PFSK-1 (cell line): Measurements from ENCODE around the gene BAIAP3.

Experiments
- FOXP2 ChIP-seq: optimal IDR thresholded peaks from 2 replicates; pipeline ENCODE3; 2011; ENCODE audit warnings: borderline replicate concordance, control low read depth, inconsistent platforms; ENCODE audit not compliant: insufficient read depth; ENCODE audit errors: extremely low read length, extremely low read depth
- POLR2AphosphoS5 ChIP-seq: IDR thresholded peaks from 2 replicates; pipeline ENCODE4 v1.6.1; 2012; ENCODE audit warnings: low read depth, mild to moderate bottlenecking, control low read depth, low read length, moderate library complexity
- SIN3A ChIP-seq: IDR thresholded peaks from 2 replicates; pipeline ENCODE4 v1.6.1; 2012; ENCODE audit warnings: mild to moderate bottlenecking, low read length, moderate library complexity, borderline replicate concordance; ENCODE audit not compliant: insufficient read depth
- TAF1 ChIP-seq: IDR thresholded peaks from 2 replicates; pipeline ENCODE4 v1.6.1; 2012; ENCODE audit warnings: low read length, control low read depth, borderline replicate concordance; ENCODE audit not compliant: insufficient read depth
- TF ChIP-seq, protein P1 (sequence below), 2 experiments: IDR thresholded peaks; 2 replicates each; pipeline versions ENCODE4 v1.6.1 to v1.8.0; 2011 to 2012; ENCODE audit warnings: low read depth in 2 of 2, low read length in 2 of 2, control low read depth in 1 of 2, inconsistent platforms in 1 of 2, mild to moderate bottlenecking in 1 of 2, moderate library complexity in 1 of 2; ENCODE audit not compliant: insufficient read depth in 1 of 2

BAIAP3 gene

GRCh38 chr16:1377406-1378010, 44.1 kb downstream of the BAIAP3 start:
- TF ChIP-seq FOXP2 (no peak), TAF1 (no peak), SIN3A (no peak), POLR2AphosphoS5 (no peak)
- TF ChIP-seq, protein P1, sequence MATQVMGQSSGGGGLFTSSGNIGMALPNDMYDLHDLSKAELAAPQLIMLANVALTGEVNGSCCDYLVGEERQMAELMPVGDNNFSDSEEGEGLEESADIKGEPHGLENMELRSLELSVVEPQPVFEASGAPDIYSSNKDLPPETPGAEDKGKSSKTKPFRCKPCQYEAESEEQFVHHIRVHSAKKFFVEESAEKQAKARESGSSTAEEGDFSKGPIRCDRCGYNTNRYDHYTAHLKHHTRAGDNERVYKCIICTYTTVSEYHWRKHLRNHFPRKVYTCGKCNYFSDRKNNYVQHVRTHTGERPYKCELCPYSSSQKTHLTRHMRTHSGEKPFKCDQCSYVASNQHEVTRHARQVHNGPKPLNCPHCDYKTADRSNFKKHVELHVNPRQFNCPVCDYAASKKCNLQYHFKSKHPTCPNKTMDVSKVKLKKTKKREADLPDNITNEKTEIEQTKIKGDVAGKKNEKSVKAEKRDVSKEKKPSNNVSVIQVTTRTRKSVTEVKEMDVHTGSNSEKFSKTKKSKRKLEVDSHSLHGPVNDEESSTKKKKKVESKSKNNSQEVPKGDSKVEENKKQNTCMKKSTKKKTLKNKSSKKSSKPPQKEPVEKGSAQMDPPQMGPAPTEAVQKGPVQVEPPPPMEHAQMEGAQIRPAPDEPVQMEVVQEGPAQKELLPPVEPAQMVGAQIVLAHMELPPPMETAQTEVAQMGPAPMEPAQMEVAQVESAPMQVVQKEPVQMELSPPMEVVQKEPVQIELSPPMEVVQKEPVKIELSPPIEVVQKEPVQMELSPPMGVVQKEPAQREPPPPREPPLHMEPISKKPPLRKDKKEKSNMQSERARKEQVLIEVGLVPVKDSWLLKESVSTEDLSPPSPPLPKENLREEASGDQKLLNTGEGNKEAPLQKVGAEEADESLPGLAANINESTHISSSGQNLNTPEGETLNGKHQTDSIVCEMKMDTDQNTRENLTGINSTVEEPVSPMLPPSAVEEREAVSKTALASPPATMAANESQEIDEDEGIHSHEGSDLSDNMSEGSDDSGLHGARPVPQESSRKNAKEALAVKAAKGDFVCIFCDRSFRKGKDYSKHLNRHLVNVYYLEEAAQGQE (IDR thresholded peaks at IDR 0.05; ENCODE audit: insufficient read depth in 1 of 2, low read depth in 2 of 2, low read length in 2 of 2): no peak

GRCh38 chr16:1378087-1378803, 44.8 kb downstream of the BAIAP3 start:
- TF ChIP-seq POLR2AphosphoS5 (no peak), TAF1 (no peak), FOXP2 (no peak), SIN3A (no peak)
- TF ChIP-seq, protein P1 (IDR thresholded peaks at IDR 0.05; ENCODE audit: insufficient read depth in 1 of 2, low read depth in 2 of 2, low read length in 2 of 2): no peak

GRCh38 chr16:1378804-1379303, 45.4 kb downstream of the BAIAP3 start:
- TF ChIP-seq SIN3A: no peak
- TF ChIP-seq POLR2AphosphoS5: no peak
- TF ChIP-seq FOXP2: no peak
- TF ChIP-seq, protein P1 (IDR thresholded peaks at IDR 0.05; ENCODE audit: insufficient read depth in 1 of 2, low read depth in 2 of 2, low read length in 2 of 2): no peak
- TF ChIP-seq TAF1: no peak

GRCh38 chr16:1379304-1380076, 46.0 kb downstream of the BAIAP3 start:
- TF ChIP-seq, protein P1 (IDR thresholded peaks at IDR 0.05; ENCODE audit: insufficient read depth in 1 of 2, low read depth in 2 of 2, low read length in 2 of 2): peak in 1 of 2 experiments; percentile 44; a peak in 1 of 4 replicates
- TF ChIP-seq POLR2AphosphoS5: peak; percentile 62
- TF ChIP-seq FOXP2: no peak
- 0 out of 2 replicates have a peak, but pooled peaks have one; percentile 59 for TF ChIP-seq TAF1
- no peak for TF ChIP-seq SIN3A
